Esophagus muscularis mucosa (tissue), 4 donors: ENCODE results near the gene CHPT1. TPM values are rescaled to one million over a fixed set of nuclear protein-coding genes. Genes with fewer than 3 reads are reported as not detected.

ENCODE experiments used
- DNase-seq: peaks from one replicate; pipeline ENCODE4 v3.0.0-alpha.2; 2017; ENCODE audit errors: extremely low spot score
- H3K27ac ChIP-seq, 4 donors: fragments of 200-600 bp; sonication (generic); replicated peaks in 1 of 4; 1 replicate in 3 of 4; 2 replicates in 1 of 4; pipeline ENCODE4 v1.5.1; 2016 to 2019; ENCODE audit warnings: mild to moderate bottlenecking in 1 of 4
- H3K27me3 ChIP-seq, 4 donors: fragments of 200-600 bp; sonication (generic); one replicate each; pipeline versions ENCODE4 v1.5.1 to v1.6.0; 2016 to 2019
- H3K36me3 ChIP-seq, 4 donors: fragments of 200-600 bp; sonication (generic); one replicate each; pipeline ENCODE4 v1.5.1; 2016 to 2019
- H3K4me1 ChIP-seq, 4 donors: fragments of 200-600 bp; sonication (generic); one replicate each; pipeline ENCODE4 v1.5.1; 2016 to 2019
- H3K4me3 ChIP-seq, 4 donors: fragments of 200-600 bp; sonication (generic); 1 replicate in 2 of 4; 2 replicates in 2 of 4; pipeline ENCODE4 v1.5.1; 2016 to 2019; ENCODE audit warnings: mild to moderate bottlenecking in 4 of 4, moderate library complexity in 1 of 4
- H3K9me3 ChIP-seq, 4 donors: fragments of 200-600 bp; sonication (generic); 1 replicate in 3 of 4; 2 replicates in 1 of 4; pipeline ENCODE4 v1.5.1; 2016 to 2019
- CTCF ChIP-seq, 3 experiments: fragments of 200-600 bp in 2 of 3; fragments of 450-650 bp in 1 of 3; sonication (generic) in 2 of 3; IDR thresholded peaks; one replicate each; pipeline ENCODE4 v1.5.1; 2017 to 2019; ENCODE audit warnings: antibody characterized with exemption in 3 of 3, mild to moderate bottlenecking in 2 of 3, moderate library complexity in 1 of 3
- EP300 ChIP-seq: sonication (generic); formaldehyde crosslinking; IDR thresholded peaks from one replicate; pipeline ENCODE4 v1.6.1; 2017; ENCODE audit warnings: antibody characterized with exemption
- POLR2A ChIP-seq: fragments of 450-650 bp; IDR thresholded peaks from one replicate; pipeline ENCODE4 v1.6.1; 2017; ENCODE audit warnings: antibody characterized with exemption, moderate library complexity, mild to moderate bottlenecking, low read depth
- POLR2AphosphoS5 ChIP-seq, 2 donors: sonication (generic); formaldehyde crosslinking; IDR thresholded peaks; one replicate each; pipeline ENCODE4 v1.6.1; 2017; ENCODE audit warnings: antibody characterized with exemption in 2 of 2
- WGBS: methylation state at CpG from one replicate; pipeline ENCODE4 v1.1.5; 2018; 5-methylcytosine and 5-hydroxymethylcytosine counted together
- intact Hi-C: fragments of 100-400 bp; cut with DNase I; formaldehyde crosslinking; loops from one replicate; pipeline ENCODE4 v1.15.1; 2023
- total RNA-seq, 4 donors: library from RNA; depleted of rRNA; stranded (reverse); fragments of >200 nt; gene quantifications; one replicate each; pipeline versions ENCODE4 v1.1.0 to v1.2.1, GENCODE V29; 2016

CHPT1 gene
- total RNA-seq, 4 donors from 2014 or later = 57.5 to 180 (median 83.8) TPM

- Histone ChIP-seq H3K36me3 (peaks cover 20 to 80% (median 51%) of the 10 kb centered on the region in 4 donors), H3K4me3 (no peak overlapping the region), H3K27ac (no peak overlapping the region), H3K4me1 (peaks cover 0 to 4% (median 0%) of the 10 kb centered on the region in 4 donors), H3K27me3 (no peaks in the 10 kb centered on the region), H3K9me3 (no peaks in the 10 kb centered on the region)
- TF ChIP-seq EP300 = no peak
- no peak for TF ChIP-seq POLR2A
- TF ChIP-seq CTCF (IDR thresholded peaks at IDR 0.05) = no peak
- no peak for TF ChIP-seq POLR2AphosphoS5 (IDR thresholded peaks at IDR 0.05)
- WGBS = 86% methylated on average over 5 of the region's 5 CpGs
- intact Hi-C loops = no loop called here
- no peak for DNase-seq
These were observed 43.1 kb downstream of the CHPT1 start for GRCh38 chr12:101740566-101740965.

GRCh38 chr12:101740980-101741379 lies 43.5 kb downstream of the CHPT1 start:
- no peak overlapping the region for H3K27ac ChIP-seq
- peaks cover 20 to 81% (median 54%) of the 10 kb centered on the region in 4 donors for H3K36me3 ChIP-seq
- 82% methylated on average over 5 of the region's 5 CpGs for WGBS
- no peak for DNase-seq
- H3K27me3 ChIP-seq = no peaks in the 10 kb centered on the region
- H3K4me3 ChIP-seq = no peak overlapping the region
- H3K9me3 ChIP-seq = no peaks in the 10 kb centered on the region
- TF ChIP-seq EP300 (no peak), POLR2A (no peak), POLR2AphosphoS5 (IDR thresholded peaks at IDR 0.05) (no peak), CTCF (IDR thresholded peaks at IDR 0.05) (no peak)
- H3K4me1 ChIP-seq = peaks cover 0 to 4% (median 0%) of the 10 kb centered on the region in 4 donors
- intact Hi-C loops = no loop called here

GRCh38 chr12:101743242-101743641 lies 45.8 kb downstream of the CHPT1 start:
- no peak for DNase-seq
- WGBS = 95% methylated on average over 1 of the region's 1 CpG
- no peak for TF ChIP-seq POLR2AphosphoS5 (IDR thresholded peaks at IDR 0.05)
- TF ChIP-seq POLR2A = no peak
- TF ChIP-seq CTCF (IDR thresholded peaks at IDR 0.05) = no peak
- no peak for TF ChIP-seq EP300
- H3K4me1 ChIP-seq = peaks cover 0 to 4% (median 0%) of the 10 kb centered on the region in 4 donors
- no peak overlapping the region for H3K4me3 ChIP-seq
- intact Hi-C loops = no loop called here
- no peak overlapping the region for H3K27ac ChIP-seq
- peaks cover 14 to 93% (median 70%) of the 10 kb centered on the region in 4 donors for H3K36me3 ChIP-seq
- H3K27me3 ChIP-seq = no peaks in the 10 kb centered on the region
- no peaks in the 10 kb centered on the region for H3K9me3 ChIP-seq

GRCh38 chr12:101743724-101744472 lies 46.5 kb downstream of the CHPT1 start:
- Histone ChIP-seq H3K9me3 (no peaks in the 10 kb centered on the region), H3K27ac (no peak overlapping the region), H3K27me3 (no peaks in the 10 kb centered on the region), H3K4me3 (no peak overlapping the region), H3K4me1 (peaks cover 0 to 4% (median 0%) of the 10 kb centered on the region in 4 donors), H3K36me3 (peaks cover 13 to 93% (median 68%) of the 10 kb centered on the region in 4 donors)
- 81% methylated on average over 10 of the region's 10 CpGs for WGBS
- DNase-seq = no peak
- intact Hi-C loops = no loop called here
- TF ChIP-seq POLR2A (no peak), CTCF (IDR thresholded peaks at IDR 0.05) (no peak), EP300 (no peak), POLR2AphosphoS5 (IDR thresholded peaks at IDR 0.05) (no peak)
